Memory B cell (primary cell): Measurements from ENCODE around the gene MRTFA.

Experiments
- ATAC-seq: fragments of 150-1000 bp; cut with Tn5 transposase; 2 replicates; pipeline ENCODE4 v1.10.0; 2021; ENCODE audit warnings: low read depth, mild to moderate bottlenecking, moderate library complexity
- DNase-seq, 2 donors: peaks; one replicate each; pipeline ENCODE4 v3.0.0; 2022; ENCODE audit warnings: low spot score in 2 of 2
- H3K27ac Mint-ChIP-seq: one replicate; pipeline ENCODE4 v1.8.0; 2022; ENCODE audit warnings: mild to moderate bottlenecking, moderate library complexity, mixed read lengths
- H3K27me3 Mint-ChIP-seq: one replicate; pipeline ENCODE4 v1.8.0; 2022; ENCODE audit warnings: mixed read lengths
- H3K36me3 Mint-ChIP-seq: one replicate; pipeline ENCODE4 v1.8.0; 2022; ENCODE audit warnings: mild to moderate bottlenecking, mixed read lengths
- H3K4me1 Mint-ChIP-seq: one replicate; pipeline ENCODE4 v1.8.0; 2022; ENCODE audit warnings: mixed read lengths
- H3K4me3 Mint-ChIP-seq: one replicate; pipeline ENCODE4 v1.8.0; 2022; ENCODE audit warnings: mild to moderate bottlenecking, moderate library complexity, mixed read lengths
- H3K9me3 Mint-ChIP-seq: one replicate; pipeline ENCODE4 v1.8.0; 2022; ENCODE audit warnings: mixed read lengths

MRTFA gene

GRCh38 chr22:40416636-40417035 is 219.9 kb downstream of the MRTFA start:
- DNase-seq = no peak
- Mint-ChIP-seq H3K27ac (peak overlapping the region; percentile 86), H3K4me1 (peaks cover 40% of the 10 kb centered on the region), H3K4me3 (peak overlapping the region; percentile 79), H3K27me3 (no peaks in the 10 kb centered on the region), H3K36me3 (peaks cover 10% of the 10 kb centered on the region), H3K9me3 (peaks cover 1% of the 10 kb centered on the region)
- no peak for ATAC-seq

- peaks cover 1% of the 10 kb centered on the region for H3K9me3 Mint-ChIP-seq
- H3K36me3 Mint-ChIP-seq = peaks cover 11% of the 10 kb centered on the region
- peaks cover 42% of the 10 kb centered on the region for H3K4me1 Mint-ChIP-seq
- H3K4me3 Mint-ChIP-seq = peak overlapping the region; percentile 79
- ATAC-seq = no peak
- H3K27me3 Mint-ChIP-seq = no peaks in the 10 kb centered on the region
- H3K27ac Mint-ChIP-seq = peak overlapping the region; percentile 86
- DNase-seq = no peak
Measured at GRCh38 chr22:40416267-40416570, 220.3 kb downstream of the MRTFA start.

GRCh38 chr22:40415531-40416266 is 220.8 kb downstream of the MRTFA start:
- H3K4me1 Mint-ChIP-seq = peaks cover 42% of the 10 kb centered on the region
- H3K9me3 Mint-ChIP-seq = peaks cover 1% of the 10 kb centered on the region
- peak overlapping the region; percentile 86 for H3K27ac Mint-ChIP-seq
- H3K36me3 Mint-ChIP-seq = peaks cover 9% of the 10 kb centered on the region
- no peaks in the 10 kb centered on the region for H3K27me3 Mint-ChIP-seq
- H3K4me3 Mint-ChIP-seq = peak overlapping the region; percentile 79
- no peak for DNase-seq
- ATAC-seq = peak; percentile 19

GRCh38 chr22:40414838-40415505 is 221.5 kb downstream of the MRTFA start:
- peak overlapping the region; percentile 86 for H3K27ac Mint-ChIP-seq
- peaks cover 1% of the 10 kb centered on the region for H3K9me3 Mint-ChIP-seq
- peak overlapping the region; percentile 79 for H3K4me3 Mint-ChIP-seq
- DNase-seq (peak in 1 of 2 donors; percentile 26), ATAC-seq (peak; percentile 55)
- no peaks in the 10 kb centered on the region for H3K27me3 Mint-ChIP-seq
- peaks cover 42% of the 10 kb centered on the region for H3K4me1 Mint-ChIP-seq
- peaks cover 9% of the 10 kb centered on the region for H3K36me3 Mint-ChIP-seq

GRCh38 chr22:40414311-40414710 is 222.2 kb downstream of the MRTFA start:
- DNase-seq (no peak), ATAC-seq (no peak)
- Mint-ChIP-seq H3K27ac (peak overlapping the region; percentile 86), H3K4me1 (peaks cover 42% of the 10 kb centered on the region), H3K36me3 (peaks cover 10% of the 10 kb centered on the region), H3K9me3 (peaks cover 1% of the 10 kb centered on the region), H3K27me3 (no peaks in the 10 kb centered on the region), H3K4me3 (peak overlapping the region; percentile 79)

GRCh38 chr22:40413873-40414272 is 222.6 kb downstream of the MRTFA start:
- H3K9me3 Mint-ChIP-seq = peaks cover 1% of the 10 kb centered on the region
- no peak for DNase-seq
- H3K36me3 Mint-ChIP-seq = peaks cover 12% of the 10 kb centered on the region
- H3K4me1 Mint-ChIP-seq = peaks cover 42% of the 10 kb centered on the region
- H3K27ac Mint-ChIP-seq = peak overlapping the region; percentile 86
- H3K27me3 Mint-ChIP-seq = no peaks in the 10 kb centered on the region
- H3K4me3 Mint-ChIP-seq = peak overlapping the region; percentile 79
- ATAC-seq = peak; percentile 37

GRCh38 chr22:40412441-40412840 is 224.1 kb downstream of the MRTFA start:
- peaks cover 12% of the 10 kb centered on the region for H3K36me3 Mint-ChIP-seq
- DNase-seq (peak in 1 of 2 donors; percentile 50), ATAC-seq (peak; percentile 68)
- H3K27me3 Mint-ChIP-seq = no peaks in the 10 kb centered on the region
- H3K9me3 Mint-ChIP-seq = peaks cover 1% of the 10 kb centered on the region
- H3K27ac Mint-ChIP-seq = peak overlapping the region; percentile 42
- H3K4me1 Mint-ChIP-seq = peaks cover 38% of the 10 kb centered on the region
- peak overlapping the region; percentile 52 for H3K4me3 Mint-ChIP-seq

GRCh38 chr22:40411506-40411861 is 225.0 kb downstream of the MRTFA start:
- H3K4me3 Mint-ChIP-seq = no peak overlapping the region

GRCh38 chr22:40410731-40411505 is 225.6 kb downstream of the MRTFA start:
- no peak overlapping the region for H3K4me3 Mint-ChIP-seq
- DNase-seq (no peak), ATAC-seq (no peak)
- H3K27me3 Mint-ChIP-seq = no peaks in the 10 kb centered on the region
- H3K27ac Mint-ChIP-seq = no peak overlapping the region
- H3K9me3 Mint-ChIP-seq = peaks cover 1% of the 10 kb centered on the region
- H3K4me1 Mint-ChIP-seq = peaks cover 29% of the 10 kb centered on the region
- H3K36me3 Mint-ChIP-seq = peaks cover 10% of the 10 kb centered on the region

More at GRCh38 chr22:40411506-40411861, 225.0 kb downstream of the MRTFA start:
- Mint-ChIP-seq H3K27me3 (no peaks in the 10 kb centered on the region), H3K9me3 (peaks cover 1% of the 10 kb centered on the region), H3K36me3 (peaks cover 12% of the 10 kb centered on the region), H3K27ac (no peak overlapping the region), H3K4me1 (peaks cover 35% of the 10 kb centered on the region)
- ATAC-seq = no peak
- DNase-seq = no peak

- ATAC-seq (no peak), DNase-seq (no peak)
- Mint-ChIP-seq H3K36me3 (peaks cover 12% of the 10 kb centered on the region), H3K4me1 (peaks cover 23% of the 10 kb centered on the region), H3K9me3 (peaks cover 1% of the 10 kb centered on the region), H3K4me3 (no peak overlapping the region), H3K27me3 (no peaks in the 10 kb centered on the region), H3K27ac (no peak overlapping the region)
Measured at GRCh38 chr22:40410272-40410671, 226.2 kb downstream of the MRTFA start.

- peaks cover 12% of the 10 kb centered on the region for H3K36me3 Mint-ChIP-seq
- ATAC-seq (no peak), DNase-seq (no peak)
- H3K4me1 Mint-ChIP-seq = peaks cover 17% of the 10 kb centered on the region
- no peak overlapping the region for H3K27ac Mint-ChIP-seq
- H3K4me3 Mint-ChIP-seq = no peak overlapping the region
- H3K27me3 Mint-ChIP-seq = no peaks in the 10 kb centered on the region
- peaks cover 1% of the 10 kb centered on the region for H3K9me3 Mint-ChIP-seq
Measured at GRCh38 chr22:40409613-40410113, 226.9 kb downstream of the MRTFA start.

- Mint-ChIP-seq H3K4me1 (peaks cover 11% of the 10 kb centered on the region), H3K36me3 (peaks cover 16% of the 10 kb centered on the region), H3K27ac (no peak overlapping the region), H3K9me3 (peaks cover 1% of the 10 kb centered on the region), H3K4me3 (no peak overlapping the region), H3K27me3 (no peaks in the 10 kb centered on the region)
- DNase-seq (no peak), ATAC-seq (no peak)
Measured at GRCh38 chr22:40408718-40409612, 227.6 kb downstream of the MRTFA start.
